ENCODE measurements around the gene LYSMD1. TPM values are rescaled to one million over a fixed set of nuclear protein-coding genes. Genes with fewer than 3 reads are reported as not detected.

LYSMD1 gene
- total and polyA plus RNA-seq, 2 of the 8 experiments (the other 6 are each of a cell fraction or from before 2014, with no cell fraction given): 2.4 to 6.0 TPM

GRCh38 chr1:151165738-151166504 is at the start of gene LYSMD1, which contains the start of gene SCNM1 (continued):
- TF ChIP-seq EP300 (IDR thresholded peaks at IDR 0.05; ENCODE audit: borderline replicate concordance in 1 of 2, low read depth in 2 of 2, low read length in 2 of 2) (peak in 1 of 2 experiments; percentile 71; a peak in 1 of 3 replicates), SAP30 (IDR thresholded peaks at IDR 0.05; ENCODE audit: insufficient read depth, insufficient replicate concordance, low read length) (peak; percentile 90), ASH2L (IDR thresholded peaks at IDR 0.05; ENCODE audit: low read length) (peak; percentile 43), SRF (IDR thresholded peaks at IDR 0.05; ENCODE audit: low read depth, low read length) (no peak), TAF7 (optimal IDR thresholded peaks at IDR 0.05; ENCODE audit: borderline replicate concordance, low read depth, low read length) (peak; percentile 68), HDAC6 (IDR thresholded peaks at IDR 0.05; ENCODE audit: low read depth, low read length) (no peak), CEBPB (IDR thresholded peaks at IDR 0.05; ENCODE audit: low read depth, low read length) (peak; percentile 55; the same call in 1 of the 2 replicates), KDM5A (IDR thresholded peaks at IDR 0.05; ENCODE audit: low read length) (peak; percentile 50; the same call in 1 of the 2 replicates), TBP (IDR thresholded peaks at IDR 0.05; ENCODE audit: low read depth, low read length) (peak; percentile 77), CTCF (IDR thresholded peaks at IDR 0.05; ENCODE audit: control extremely low read depth in 1 of 3, insufficient read depth in 1 of 3, low read depth in 1 of 3, low read length in 3 of 3) (no peak), ATF3 (IDR thresholded peaks at IDR 0.05; ENCODE audit: insufficient read depth, low read depth, low read length) (0 out of 2 replicates have a peak, but pooled peaks have one; percentile 2), CTBP2 (IDR thresholded peaks at IDR 0.05; ENCODE audit: borderline replicate concordance, insufficient read depth, insufficient read length, low read length) (no peak), RBBP5 (IDR thresholded peaks at IDR 0.05; ENCODE audit: borderline replicate concordance, low read depth, low read length) (no peak), BACH1 (IDR thresholded peaks at IDR 0.05; ENCODE audit: low read length) (0 out of 2 replicates have a peak, but pooled peaks have one; percentile 53), TEAD4 (IDR thresholded peaks at IDR 0.05; ENCODE audit: low read depth, low read length) (peak; percentile 39; the same call in 1 of the 2 replicates), SIN3A (conservative IDR thresholded peaks at IDR 0.05 in 1 of 2, IDR thresholded peaks at IDR 0.05 in 1 of 2; ENCODE audit: low read depth in 1 of 2, low read length in 2 of 2) (peak; percentile 93 to 98; a peak in 3 of 4 replicates), POLR2A (IDR thresholded peaks at IDR 0.05; ENCODE audit: control extremely low read depth in 1 of 2, low read depth in 2 of 2, low read length in 2 of 2) (peak in 1 of 2 experiments; percentile 43; a peak in 1 of 3 replicates), SP1 (IDR thresholded peaks at IDR 0.05; ENCODE audit: low read depth, low read length) (no peak), E2F6 (IDR thresholded peaks at IDR 0.05) (peak; percentile 10; the same call in 1 of the 2 replicates)
